Frontal cortex (tissue), 4 donors: Measurements from ENCODE around the gene NEURL1. TPM values are rescaled to one million over a fixed set of nuclear protein-coding genes. Genes with fewer than 3 reads are reported as not detected.
"Not testable (repeated sequence)": the region's sequence is repeated elsewhere in the genome, so short reads cannot be mapped to it uniquely, and the experiment has no call there.

Source experiments
- DNase-seq, 2 donors: peaks; one replicate each; pipeline ENCODE4 v3.0.0; 2012; ENCODE audit warnings: low spot score in 2 of 2
- FAIRE-seq: peaks from 2 replicates; lab custom pipeline; 2012; peaks lifted over from hg19 to GRCh38; lab: Jason Lieb, UNC
- total RNA-seq: library from RNA; depleted of rRNA; stranded (reverse); fragments of >200 nt; gene quantifications from one replicate; pipeline ENCODE4 v1.2.3, GENCODE V29; 2014
- donor health status: control.
- donor health status: control.
- donor health status: control.

NEURL1 gene
- total RNA-seq, 1 donor from 2014 or later, result 25.7 TPM

DNA sequence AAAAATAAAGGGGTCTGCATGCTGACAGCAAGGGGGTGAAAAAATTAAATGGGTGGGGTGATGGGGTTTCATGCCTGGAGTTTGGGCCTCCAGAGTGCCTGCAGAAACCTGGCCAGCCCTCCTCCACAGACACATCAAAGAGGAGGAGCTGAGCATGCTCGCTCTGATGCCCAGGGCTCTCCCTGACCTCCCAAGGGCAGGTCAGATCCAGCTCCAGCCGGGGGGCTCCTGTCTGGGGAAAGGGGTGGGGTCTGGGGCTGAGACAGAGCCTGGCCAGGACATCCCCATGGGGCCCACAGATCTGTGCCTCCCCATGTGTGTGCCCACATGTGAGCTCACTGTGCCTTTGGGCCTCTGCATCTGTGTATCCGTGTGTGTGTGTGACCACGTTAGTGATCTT lies 33.9 kb upstream of the NEURL1 start:
- FAIRE-seq (no peak), DNase-seq (no peak)

DNA sequence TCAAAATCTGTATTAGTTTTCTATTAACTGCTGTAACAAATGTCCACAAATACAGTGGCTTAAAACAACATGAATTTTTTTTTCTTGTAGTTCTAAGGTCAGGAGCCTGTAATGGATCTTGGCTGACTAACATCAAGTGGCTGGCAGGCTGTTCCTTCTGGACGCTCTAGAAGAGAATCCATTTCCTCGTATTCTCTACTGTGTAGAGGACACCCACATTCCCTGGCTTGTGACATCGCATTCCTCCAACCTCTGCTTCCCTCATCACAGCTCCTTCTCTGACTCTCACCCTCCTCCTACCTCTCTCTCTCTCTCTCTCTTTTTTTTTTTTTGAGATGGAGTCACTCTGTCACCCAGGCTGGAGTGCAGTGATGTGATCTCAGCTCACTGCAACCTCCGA lies 30.0 kb upstream of the NEURL1 start:
- FAIRE-seq (no peak), DNase-seq (no peak)

DNA sequence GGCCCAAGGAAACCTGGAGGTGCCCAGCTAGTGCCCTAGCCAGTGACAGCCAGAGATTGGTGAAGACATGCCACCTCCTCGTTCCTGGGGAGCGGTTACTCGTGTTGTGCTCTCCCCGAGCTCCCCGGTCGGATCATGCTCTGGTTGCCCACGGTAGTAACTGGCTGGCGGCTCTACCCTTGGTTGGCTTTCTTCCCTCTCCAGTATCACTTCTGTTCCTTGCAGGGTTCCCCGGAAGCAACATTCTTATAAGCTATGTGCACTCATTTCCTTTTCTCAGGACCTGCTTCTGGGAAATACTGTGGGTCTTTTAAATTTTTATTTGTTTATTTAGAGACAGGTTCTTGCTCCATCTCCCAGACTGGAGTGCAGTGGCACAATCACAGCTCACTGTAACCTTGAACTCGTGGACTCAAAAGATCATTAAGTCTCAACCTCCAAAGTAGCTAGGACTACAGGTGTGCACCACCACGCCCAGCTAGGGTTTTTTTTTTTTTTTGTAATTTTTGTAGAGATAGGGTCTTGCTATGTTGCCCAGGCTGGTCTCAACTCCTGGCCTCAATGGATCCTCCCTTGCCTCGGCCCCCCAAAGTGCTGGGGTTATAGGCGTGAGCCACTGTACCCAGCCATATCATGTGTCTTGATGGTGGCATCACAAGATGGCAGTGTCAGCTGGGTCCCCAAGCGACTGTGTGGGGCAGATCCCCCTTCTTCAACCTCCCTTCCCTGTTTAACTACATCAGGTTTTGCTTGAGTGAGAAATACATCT lies 27.9 kb upstream of the NEURL1 start:
- FAIRE-seq, result no peak

DNA sequence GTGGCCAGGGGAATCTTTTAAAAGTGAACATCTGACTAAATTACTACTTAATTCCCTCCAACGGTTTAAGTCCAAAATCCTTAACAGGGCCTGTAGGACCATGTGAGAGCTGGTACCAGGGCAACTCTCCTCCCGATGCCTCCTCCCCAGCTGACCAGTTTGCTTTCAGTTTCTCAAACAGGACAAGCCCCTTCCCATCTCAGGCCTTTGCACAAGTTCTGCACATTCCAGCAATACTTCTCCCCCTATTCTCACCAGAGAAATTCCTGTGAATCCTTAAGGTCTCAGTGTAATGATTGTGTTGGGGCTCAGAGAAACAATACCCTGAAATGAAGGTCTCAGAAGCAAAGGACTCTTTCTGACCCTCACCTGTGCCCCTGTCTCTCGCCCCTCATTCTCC lies 26.8 kb upstream of the NEURL1 start:
- no peak for FAIRE-seq
- no peak for DNase-seq

More for the DNA sequence above, 27.9 kb upstream of the NEURL1 start:
- no peak for DNase-seq

DNA sequence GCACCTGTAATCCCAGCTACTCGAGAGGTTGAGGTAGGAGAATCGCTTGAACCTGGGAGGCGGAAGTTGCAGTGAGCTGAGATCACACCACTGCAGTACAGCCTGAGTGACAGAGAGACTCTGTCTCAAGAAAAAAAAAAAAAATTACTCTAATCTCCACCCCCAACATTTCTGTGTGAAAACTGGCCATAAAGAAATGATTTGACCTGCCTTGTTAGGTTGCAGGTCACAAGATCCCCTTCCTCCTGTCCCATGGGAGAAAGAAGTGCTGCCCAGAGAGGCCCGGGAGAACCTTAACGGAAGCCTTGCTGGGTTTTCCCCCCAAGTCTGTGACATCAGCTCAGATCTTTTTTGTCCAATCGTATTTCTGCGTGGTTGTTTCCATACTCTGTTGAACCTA lies 26.1 kb upstream of the NEURL1 start:
- DNase-seq, result no peak
- FAIRE-seq, result no peak

DNA sequence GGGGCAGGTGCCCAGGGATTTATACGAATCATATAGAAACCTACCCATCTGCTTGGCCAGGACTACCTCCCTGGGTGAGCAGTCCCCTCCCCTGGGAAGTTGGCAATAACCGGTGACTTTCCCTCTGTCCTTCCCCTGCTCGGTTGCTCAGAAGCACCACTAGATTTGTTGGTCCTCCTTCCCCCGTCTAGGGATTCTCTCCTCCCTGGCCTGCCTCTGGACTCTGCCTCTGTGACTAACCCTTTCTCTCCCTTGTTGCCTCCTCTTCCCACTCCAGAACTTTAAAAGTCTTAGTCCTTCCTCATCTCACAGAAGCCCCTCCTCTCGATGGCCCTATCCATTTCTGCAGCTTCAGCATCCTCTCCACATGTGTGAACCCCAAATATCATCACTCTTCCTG lies 24.3 kb upstream of the NEURL1 start:
- no peak for FAIRE-seq
- no peak for DNase-seq

DNA sequence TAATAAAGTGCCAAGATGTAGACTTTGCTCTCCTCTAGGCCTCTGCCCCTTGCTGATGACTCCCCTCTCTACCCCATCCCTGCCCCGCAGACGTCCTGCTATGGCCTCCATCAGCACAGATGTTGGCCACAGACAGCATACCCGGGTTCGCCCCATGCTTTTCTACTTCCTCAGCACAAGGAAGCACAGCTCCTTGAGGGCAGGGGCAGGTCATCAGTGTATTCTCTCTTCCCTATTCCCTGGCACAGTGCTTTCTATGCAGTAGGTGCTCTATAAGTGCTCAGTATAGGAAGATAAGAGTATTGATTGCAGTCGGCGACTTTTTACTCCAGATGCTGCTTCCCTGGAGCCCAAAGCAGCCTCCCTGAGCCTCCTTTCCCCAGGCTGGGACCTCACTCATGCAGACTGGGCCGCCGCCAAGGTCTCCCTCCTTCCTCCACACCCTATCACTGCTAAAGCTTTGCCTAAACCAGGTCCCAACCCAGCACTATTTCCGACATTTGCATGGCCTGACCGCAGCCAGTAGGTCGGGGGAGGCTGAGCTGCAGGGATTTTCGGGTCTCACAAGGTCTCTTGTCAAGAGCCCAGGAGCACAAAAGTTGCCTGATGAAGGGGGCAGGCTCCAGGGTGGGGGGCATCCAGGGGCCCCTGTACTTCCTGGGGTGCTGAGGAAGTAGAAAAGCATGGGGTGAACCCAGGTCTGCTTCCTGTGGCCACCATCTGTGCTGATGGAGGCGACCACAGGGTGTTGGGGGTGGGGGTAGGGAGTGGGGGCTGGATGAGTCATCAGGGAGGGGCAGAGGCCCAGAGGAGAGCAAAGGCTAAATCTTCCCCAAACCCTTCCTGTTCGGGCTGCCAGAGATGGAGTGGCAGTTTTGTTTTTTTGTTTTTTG lies 22.5 kb upstream of the NEURL1 start:
- DNase-seq (no peak), FAIRE-seq (no peak)

DNA sequence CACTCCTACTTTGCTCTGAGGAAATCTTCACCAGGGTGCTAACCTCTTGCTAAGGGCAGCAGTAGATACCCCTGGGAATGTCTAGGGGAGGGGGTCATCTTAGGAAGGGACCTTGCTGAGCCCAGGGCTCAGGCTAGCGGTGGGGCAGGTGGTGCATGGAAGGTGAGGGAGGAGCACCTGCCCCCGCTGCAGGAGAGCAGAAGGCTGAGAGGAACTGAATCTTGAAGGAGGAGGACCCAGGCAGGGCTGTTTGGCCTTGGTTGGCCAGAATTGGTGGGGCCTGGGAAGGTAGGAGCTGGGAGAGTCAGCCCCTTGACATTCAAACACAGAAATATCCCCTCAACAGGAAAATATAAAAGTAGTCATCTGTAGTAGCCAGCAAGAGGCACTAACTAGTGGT lies 21.5 kb upstream of the NEURL1 start:
- DNase-seq (no peak), FAIRE-seq (no peak)

DNA sequence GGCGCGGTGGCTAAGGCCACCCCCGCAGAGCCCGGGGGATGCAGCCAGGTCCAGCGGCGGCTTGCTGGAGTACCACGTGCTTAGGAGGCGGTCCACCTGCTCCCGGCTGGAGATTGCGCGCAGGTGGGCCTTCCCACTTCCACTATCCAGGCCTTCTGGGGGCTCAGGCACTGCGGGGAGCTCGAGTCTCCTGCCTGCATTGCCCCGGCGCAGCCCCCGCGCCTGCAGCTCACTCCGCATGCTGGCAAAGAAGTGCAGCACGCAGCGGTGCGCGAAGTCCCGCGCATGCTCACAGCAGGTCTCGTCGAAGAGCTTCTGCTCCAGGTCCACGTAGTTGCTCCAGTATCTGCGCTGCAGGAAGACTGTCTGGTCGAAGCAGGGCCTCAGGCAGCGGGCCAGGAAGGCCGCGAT lies 20.2 kb upstream of the NEURL1 start:
- FAIRE-seq (no peak), DNase-seq (no peak)

DNA sequence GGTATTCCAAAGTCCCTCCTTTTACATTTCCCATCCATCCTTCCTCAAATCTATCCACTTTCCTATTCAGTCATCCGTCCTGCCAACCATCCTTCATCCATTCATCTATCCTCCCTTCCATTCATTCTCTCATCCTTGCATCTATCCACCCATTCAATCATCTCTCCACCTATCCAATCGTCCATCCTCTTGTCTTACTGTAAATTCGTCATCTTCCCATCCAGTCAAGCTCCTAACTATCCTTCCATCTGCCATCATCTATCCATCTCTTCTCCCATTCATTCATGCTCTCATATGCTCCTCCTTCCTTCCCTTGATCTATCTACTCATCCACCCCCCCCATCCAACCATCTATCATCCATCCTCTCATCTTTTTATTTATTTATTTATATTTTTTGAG lies 19.4 kb upstream of the NEURL1 start:
- FAIRE-seq (no peak), DNase-seq (no peak)

DNA sequence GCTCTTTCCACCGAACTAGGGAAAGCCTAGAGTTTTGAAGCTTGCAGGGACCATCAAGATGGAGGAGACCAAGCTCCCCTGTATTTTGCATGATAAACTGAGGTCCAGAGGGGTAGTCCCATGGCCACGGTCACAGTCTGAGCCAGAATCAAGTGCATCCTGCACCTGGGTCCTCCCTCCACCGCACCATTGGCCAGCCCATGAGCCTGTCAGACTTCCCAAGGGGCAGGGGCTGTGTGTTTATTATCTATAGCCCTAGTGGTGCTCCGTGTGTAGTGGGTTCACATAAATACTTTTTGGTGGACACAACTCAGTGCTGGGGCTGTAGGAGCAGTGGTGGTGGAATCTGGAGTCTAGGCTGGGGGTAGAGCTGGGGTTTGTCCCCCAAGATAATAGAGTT lies 18.1 kb upstream of the NEURL1 start:
- FAIRE-seq (no peak), DNase-seq (no peak)

DNA sequence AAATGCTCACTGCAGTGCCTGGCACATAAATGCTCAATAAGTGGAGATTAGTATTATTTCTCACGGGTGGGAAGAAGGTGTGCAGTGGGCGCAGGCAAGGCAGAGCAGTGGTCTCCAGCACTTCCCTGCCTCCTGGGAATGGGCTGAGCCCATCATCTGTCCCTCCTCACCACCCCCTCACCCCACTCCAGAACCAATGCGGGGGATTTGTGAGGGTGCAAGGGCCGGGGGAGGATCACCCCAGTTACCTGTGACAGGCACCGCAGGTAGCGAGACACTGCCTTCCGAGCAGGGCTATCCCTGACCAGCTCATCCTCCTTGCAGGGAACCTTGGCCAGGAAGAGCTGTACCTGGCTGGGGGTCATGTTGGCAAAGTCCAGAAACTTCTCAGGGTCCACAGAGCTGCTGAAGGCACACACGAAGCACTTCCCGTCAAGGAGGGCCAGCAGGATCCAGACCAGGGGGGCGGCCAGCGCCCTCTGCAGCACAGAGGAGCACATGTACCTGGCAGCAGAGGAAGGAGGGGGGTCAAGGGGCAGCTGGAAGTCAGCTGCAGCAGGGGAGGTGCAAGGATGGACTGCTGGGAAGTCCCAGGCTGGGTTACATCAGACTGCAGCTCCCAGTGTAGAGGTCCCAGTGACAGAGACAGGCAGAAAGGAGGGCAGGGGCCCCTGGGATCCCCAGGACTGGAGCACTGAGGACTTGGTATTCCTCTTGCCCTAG lies 17.3 kb upstream of the NEURL1 start:
- DNase-seq (no peak), FAIRE-seq (no peak)

DNA sequence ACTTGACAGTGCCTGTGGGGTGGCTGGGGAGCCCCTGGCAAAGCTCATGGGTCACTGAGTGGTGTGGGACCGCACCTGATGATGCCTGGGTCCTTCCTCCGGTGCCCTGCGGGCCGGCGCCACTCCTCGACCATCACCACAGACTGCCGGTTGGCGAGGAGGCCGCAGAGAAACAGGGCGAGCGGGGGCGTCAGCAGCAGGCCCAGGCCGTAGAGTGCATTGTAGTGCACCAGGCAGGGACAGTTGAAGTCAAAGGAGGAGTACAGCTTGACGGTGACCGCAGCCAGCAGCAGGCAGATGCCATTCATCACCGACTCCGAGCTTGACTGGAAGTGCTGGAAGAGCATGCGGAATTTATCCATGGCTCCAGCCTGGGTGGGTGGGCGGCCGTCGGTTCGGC lies 14.8 kb upstream of the NEURL1 start:
- FAIRE-seq, result no peak
- no peak for DNase-seq

DNA sequence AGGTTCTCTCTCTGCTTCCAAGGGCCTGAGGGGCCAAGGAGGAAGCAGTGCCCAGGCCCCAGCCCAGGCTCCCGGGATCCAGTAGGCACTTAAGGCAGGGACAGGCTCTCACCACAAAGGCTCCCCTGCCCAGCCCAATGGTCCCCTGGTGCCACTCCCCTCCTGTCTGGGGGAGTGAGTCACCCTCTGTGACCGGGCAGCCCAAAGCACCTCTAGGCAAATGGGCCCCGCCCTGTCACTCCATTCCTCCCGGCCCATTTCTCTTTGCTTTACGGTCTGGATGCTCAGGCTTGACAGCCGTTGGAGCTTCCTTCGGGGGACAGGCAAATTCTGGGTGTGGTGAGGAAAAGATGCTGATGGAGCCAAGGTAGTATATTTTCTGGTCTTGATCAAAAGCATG lies 14.4 kb upstream of the NEURL1 start, which contains the start of gene CALHM3:
CALHM3 (minus strand) TSS at position 106 of the 400 bp plus-strand sequence. CDS start 208 bp downstream, outside the sequence.
- DNase-seq (no peak), FAIRE-seq (no peak)

DNA sequence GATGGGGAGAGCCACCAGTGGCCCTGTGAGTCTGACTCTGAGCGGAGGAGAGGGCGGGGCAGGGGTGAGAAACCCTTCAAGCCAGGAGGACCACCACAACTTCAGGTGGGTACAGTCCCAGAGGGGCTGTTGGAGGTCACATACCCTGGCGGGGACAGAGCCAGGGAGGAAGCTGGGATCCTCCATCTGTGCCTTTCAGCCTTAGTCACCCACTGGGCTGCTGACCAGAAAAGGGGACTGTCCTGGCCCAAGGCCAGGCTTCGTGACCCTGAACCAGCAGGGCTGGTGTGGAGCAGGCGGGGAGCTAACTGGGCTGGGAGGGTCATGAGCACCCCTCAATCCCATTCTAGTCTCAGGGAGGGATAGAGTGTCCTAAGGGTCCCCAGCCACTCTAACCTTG lies 13.0 kb upstream of the NEURL1 start:
- FAIRE-seq (no peak), DNase-seq (no peak)

DNA sequence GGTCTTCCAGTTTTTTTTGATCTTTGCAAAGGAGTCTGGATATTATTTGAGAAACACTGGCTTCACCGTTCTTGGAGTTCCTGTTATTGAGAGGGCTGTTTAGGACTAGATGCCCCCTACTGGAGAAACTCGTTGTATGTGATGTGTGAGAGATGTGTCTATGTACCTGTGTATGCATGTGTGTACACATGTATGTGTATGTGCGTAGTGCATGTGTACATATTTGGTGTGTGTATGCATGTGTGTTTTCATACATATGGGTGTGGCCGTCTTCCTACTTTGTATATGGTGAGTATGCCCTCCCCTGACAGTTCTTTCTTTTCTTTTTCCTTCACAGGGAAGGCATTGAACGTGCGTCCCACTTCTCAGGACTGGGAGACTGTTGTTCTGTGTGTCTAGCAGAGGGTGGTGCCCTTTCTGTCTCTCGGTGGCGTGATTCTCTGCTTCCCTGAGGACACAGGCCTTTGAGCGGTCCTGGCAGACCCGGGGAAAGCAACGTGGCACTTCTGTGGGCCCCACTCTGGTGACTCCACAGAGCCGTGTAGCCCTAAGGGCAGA lies 11.5 kb upstream of the NEURL1 start:
- DNase-seq (peak in 1 of 2 donors; percentile 59), FAIRE-seq (no peak)

DNA sequence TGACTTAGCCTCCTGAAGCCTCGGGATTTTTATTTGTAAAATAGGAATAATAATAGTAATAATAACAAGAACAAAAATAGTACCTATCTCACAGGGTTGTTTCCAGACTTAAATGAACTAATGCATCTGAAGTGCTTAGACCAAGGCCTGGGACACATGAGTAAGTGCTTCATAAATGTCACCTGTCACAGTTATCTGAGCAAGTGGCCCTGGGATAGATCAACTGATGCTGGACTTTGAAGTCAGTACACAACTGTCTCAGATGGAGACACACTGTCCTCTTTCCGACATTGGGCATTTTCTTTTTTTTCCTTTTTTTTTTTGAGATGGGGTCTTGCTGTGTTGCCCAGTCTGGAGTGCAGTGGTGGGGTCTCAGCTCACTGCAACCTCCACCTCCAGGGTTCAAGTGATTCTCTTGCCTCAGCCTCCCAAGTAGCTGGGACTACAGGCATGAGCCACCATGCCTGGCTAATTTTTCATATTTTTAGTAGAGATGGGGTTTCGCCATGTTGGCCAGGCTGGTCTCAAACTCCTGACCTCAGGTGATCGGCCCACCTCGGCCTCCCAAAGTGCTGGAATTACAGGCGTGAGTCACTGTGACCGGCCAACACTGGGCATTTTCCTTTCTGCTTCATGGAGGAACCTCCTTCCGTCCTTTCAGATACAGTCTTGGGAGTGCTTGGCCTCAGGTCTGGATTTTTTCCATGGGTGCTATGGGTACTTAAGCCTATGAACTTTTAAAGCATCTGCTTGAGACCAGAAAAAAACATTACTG lies 6.7 kb upstream of the NEURL1 start:
- DNase-seq, FAIRE-seq: not testable (repeated sequence)

DNA sequence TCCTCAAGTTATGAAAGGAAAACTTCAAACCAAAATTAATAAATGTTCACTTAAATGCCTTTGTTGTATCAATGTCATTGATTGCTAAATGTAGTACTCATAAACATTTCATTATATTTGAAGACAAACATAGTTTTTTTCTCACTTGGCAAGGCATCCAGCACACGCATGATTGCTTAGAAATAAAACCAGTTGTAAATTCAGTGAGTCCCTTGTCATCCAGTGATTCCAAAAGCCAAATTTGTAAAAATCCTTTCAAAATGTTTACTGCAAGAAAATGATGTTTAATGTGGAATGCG lies 6.1 kb upstream of the NEURL1 start:
- FAIRE-seq, result no peak
- no peak for DNase-seq

DNA sequence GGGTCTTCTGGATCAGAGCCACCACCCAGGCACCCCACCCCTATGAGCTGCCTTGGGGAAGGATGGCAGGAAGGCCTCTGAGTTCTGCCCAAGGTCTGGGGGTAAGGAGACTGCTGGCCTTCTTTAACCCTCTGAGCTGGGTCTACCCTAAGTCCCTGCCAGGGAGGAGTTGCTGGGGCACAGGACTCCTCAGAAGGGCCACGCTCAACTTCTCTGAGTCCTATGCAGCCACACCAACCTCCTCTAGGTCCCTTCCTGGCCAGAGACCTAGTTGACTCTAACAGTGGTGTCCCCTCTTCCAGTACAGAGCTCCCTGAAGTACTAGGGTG lies 2.6 kb upstream of the NEURL1 start:
- FAIRE-seq, result no peak
- no peak for DNase-seq
